Breast epithelium (tissue), 4 donors: Measurements from ENCODE around the gene ABHD8. TPM values are rescaled to one million over a fixed set of nuclear protein-coding genes. Genes with fewer than 3 reads are reported as not detected.

Experiments used
- DNase-seq, 2 donors: peaks; one replicate each; pipeline ENCODE4 v3.0.0-alpha.2; 2019; ENCODE audit warnings: low spot score in 2 of 2
- H3K27ac ChIP-seq, 2 donors: fragments of 200-600 bp; sonication (generic) in 1 of 2; one replicate each; pipeline ENCODE4 v1.5.1; 2016 to 2019; ENCODE audit warnings: mild to moderate bottlenecking in 1 of 2
- H3K27me3 ChIP-seq, 2 donors: fragments of 200-600 bp; sonication (generic) in 1 of 2; one replicate each; pipeline versions ENCODE4 v1.5.1 to v1.6.0; 2017 to 2019; ENCODE audit warnings: control low read depth in 1 of 2, mild to moderate bottlenecking in 1 of 2
- H3K36me3 ChIP-seq: fragments of 200-600 bp; one replicate; pipeline ENCODE4 v1.5.1; 2019
- H3K4me1 ChIP-seq, 2 donors: fragments of 200-600 bp; sonication (generic); one replicate each; pipeline ENCODE4 v1.5.1; 2016 to 2019; ENCODE audit warnings: control low read depth in 1 of 2
- H3K4me3 ChIP-seq, 3 donors: fragments of 200-600 bp; sonication (generic); 1 replicate in 2 of 3; 2 replicates in 1 of 3; pipeline ENCODE4 v1.5.1; 2016 to 2019; ENCODE audit warnings: mild to moderate bottlenecking in 3 of 3, moderate library complexity in 2 of 3
- H3K9me3 ChIP-seq, 2 donors: fragments of 200-600 bp; sonication (generic) in 1 of 2; one replicate each; pipeline ENCODE4 v1.5.1; 2016 to 2019; ENCODE audit warnings: control low read depth in 1 of 2
- CTCF ChIP-seq, 3 donors: fragments of 450-650 bp; IDR thresholded peaks; one replicate each; pipeline ENCODE4 v1.5.1; 2016 to 2017; ENCODE audit warnings: antibody characterized with exemption in 3 of 3, mild to moderate bottlenecking in 3 of 3, moderate library complexity in 3 of 3
- POLR2A ChIP-seq: fragments of 450-650 bp; IDR thresholded peaks from one replicate; pipeline ENCODE4 v1.6.1; 2016; ENCODE audit warnings: antibody characterized with exemption, mild to moderate bottlenecking, moderate library complexity
- POLR2AphosphoS5 ChIP-seq, 3 donors: sonication (generic); formaldehyde crosslinking; IDR thresholded peaks; one replicate each; pipeline ENCODE4 v1.6.1; 2017; ENCODE audit warnings: antibody characterized with exemption in 3 of 3
- intact Hi-C: fragments of 100-400 bp; cut with DNase I; formaldehyde crosslinking; loops from one replicate; pipeline ENCODE4 v1.15.1; 2023; ENCODE audit warnings: low total_unique reads
- total RNA-seq, 3 donors: library from RNA; depleted of rRNA; stranded (reverse); fragments of >200 nt; gene quantifications; one replicate each; pipeline ENCODE4 v1.1.0, GENCODE V29; 2016

ABHD8 gene
- 10 to 100 TPM in 2 of 3 donors, 1 to 10 TPM in 1; 6.7 to 14.4 (median 11.0) TPM for total RNA-seq

GRCh38 chr19:17303167-17303939 lies at the start of gene ABHD8:
Gene ABHD8 (minus strand): TSS chr19:17303425. CDS start chr19:17301616, 1,809 bp downstream.
- H3K4me3 ChIP-seq, result peak within 1 kb of the TSS; percentile 70 to 81 (median 81)
- H3K27me3 ChIP-seq, result no peaks in the 10 kb centered on the region
- H3K27ac ChIP-seq, result peak within 1 kb of the TSS; percentile 82 to 90
- intact Hi-C loops, result loop anchor here (10.0 kb wide), 1 partner anchor 81 kb away; no protein-coding TSS in a partner anchor
- DNase-seq, result peak; percentile 96
- H3K9me3 ChIP-seq, result no peaks in the 10 kb centered on the region
- peaks cover 0 to 31% of the 10 kb centered on the region in 2 donors for H3K4me1 ChIP-seq
- TF ChIP-seq POLR2AphosphoS5 (IDR thresholded peaks at IDR 0.05) (peak in 2 of 3 donors; percentile 31 to 35), POLR2A (peak; percentile 25), CTCF (IDR thresholded peaks at IDR 0.05) (peak; percentile 73 to 83 (median 79))
- no peaks in the 10 kb centered on the region for H3K36me3 ChIP-seq

- Histone ChIP-seq H3K9me3 (no peaks in the 10 kb centered on the region), H3K4me3 (no peak overlapping the region), H3K27me3 (no peaks in the 10 kb centered on the region), H3K36me3 (no peaks in the 10 kb centered on the region), H3K4me1 (no peaks in the 10 kb centered on the region), H3K27ac (peak overlapping the region in 1 of 2 donors; percentile 38)
- TF ChIP-seq POLR2AphosphoS5 (IDR thresholded peaks at IDR 0.05), result no peak
- no peak for TF ChIP-seq CTCF (IDR thresholded peaks at IDR 0.05)
- TF ChIP-seq POLR2A, result no peak
- DNase-seq, result no peak
- intact Hi-C loops, result no loop called here
Measured at GRCh38 chr19:17352608-17353280, 49.5 kb upstream of the ABHD8 start.

- Histone ChIP-seq H3K36me3 (no peaks in the 10 kb centered on the region), H3K4me3 (no peak overlapping the region), H3K27me3 (no peaks in the 10 kb centered on the region), H3K9me3 (no peaks in the 10 kb centered on the region), H3K4me1 (no peaks in the 10 kb centered on the region), H3K27ac (peak overlapping the region in 1 of 2 donors; percentile 12)
- intact Hi-C loops, result no loop called here
- TF ChIP-seq CTCF (IDR thresholded peaks at IDR 0.05) (no peak), POLR2A (no peak), POLR2AphosphoS5 (IDR thresholded peaks at IDR 0.05) (no peak)
- no peak for DNase-seq
Measured at GRCh38 chr19:17351815-17352435, 48.7 kb upstream of the ABHD8 start.

- intact Hi-C loops, result loop anchor here (5.0 kb wide), 1 partner anchor 499 kb away; the partner anchor contains the start of gene JAK3
Measured at GRCh38 chr19:17348700-17349099, 45.5 kb upstream of the ABHD8 start.

GRCh38 chr19:17347877-17348276 lies 44.7 kb upstream of the ABHD8 start:
- no peaks in the 10 kb centered on the region for H3K36me3 ChIP-seq
- H3K27me3 ChIP-seq, result no peaks in the 10 kb centered on the region
- H3K27ac ChIP-seq, result peak overlapping the region; percentile 48 to 84
- DNase-seq, result no peak
- intact Hi-C loops, result loop anchor here (5.0 kb wide), 1 partner anchor 499 kb away; the partner anchor contains the start of gene JAK3
- no peak overlapping the region for H3K4me3 ChIP-seq
- H3K9me3 ChIP-seq, result no peaks in the 10 kb centered on the region
- H3K4me1 ChIP-seq, result no peaks in the 10 kb centered on the region
- no peak for TF ChIP-seq POLR2AphosphoS5 (IDR thresholded peaks at IDR 0.05)
- TF ChIP-seq POLR2A, result no peak

More at GRCh38 chr19:17348700-17349099, 45.5 kb upstream of the ABHD8 start:
- Histone ChIP-seq H3K4me1 (no peaks in the 10 kb centered on the region), H3K9me3 (no peaks in the 10 kb centered on the region), H3K4me3 (peak overlapping the region in 2 of 3 donors; percentile 4 to 54), H3K36me3 (no peaks in the 10 kb centered on the region), H3K27me3 (no peaks in the 10 kb centered on the region), H3K27ac (peak overlapping the region; percentile 50 to 84)
- DNase-seq, result peak in 1 of 2 donors; percentile 52
- TF ChIP-seq POLR2A, result no peak
- peak; percentile 45 to 78 (median 75) for TF ChIP-seq POLR2AphosphoS5 (IDR thresholded peaks at IDR 0.05)
